ENCODE data around the gene DNLZ. TPM values are rescaled to one million over a fixed set of nuclear protein-coding genes. Genes with fewer than 3 reads are reported as not detected.
A peak's percentile ranks its signal among the peaks of the same experiment; 100 is the strongest.

DNLZ gene
- total RNA-seq, 1 donor from 2014 or later = 27.5 TPM

DNA sequence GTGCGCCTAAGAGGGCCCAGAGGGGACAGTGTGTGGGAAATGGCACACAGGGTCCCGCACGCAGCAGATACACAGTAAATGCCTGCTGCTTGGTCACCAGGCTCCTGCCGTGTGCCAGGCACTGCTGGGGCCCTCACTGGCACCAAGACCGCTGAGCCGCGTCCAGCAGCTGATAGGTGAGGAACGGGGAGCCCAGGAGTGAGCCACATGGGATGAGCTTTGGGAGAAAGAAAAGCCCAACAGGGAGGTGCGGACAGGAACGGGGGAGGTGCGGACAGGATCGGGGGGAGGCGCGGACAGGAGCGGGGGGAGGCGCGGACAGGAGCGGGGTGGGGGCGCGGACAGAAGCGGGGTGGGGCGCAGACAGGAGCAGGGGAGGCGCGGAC lies 19.7 kb downstream of the DNLZ start:
- no peak for DNase-seq (ENCODE audit: low read depth)
- Histone ChIP-seq H3K4me3 (ENCODE audit: low read depth, low read length) (no peak overlapping the region), H3K36me3 (ENCODE audit: control insufficient read depth, insufficient read depth, low read length) (no peaks in the 10 kb centered on the region), H3K27me3 (ENCODE audit: control insufficient read depth, insufficient read depth, low read length) (peaks cover 7% of the 10 kb centered on the region)
- TF ChIP-seq, protein P1, sequence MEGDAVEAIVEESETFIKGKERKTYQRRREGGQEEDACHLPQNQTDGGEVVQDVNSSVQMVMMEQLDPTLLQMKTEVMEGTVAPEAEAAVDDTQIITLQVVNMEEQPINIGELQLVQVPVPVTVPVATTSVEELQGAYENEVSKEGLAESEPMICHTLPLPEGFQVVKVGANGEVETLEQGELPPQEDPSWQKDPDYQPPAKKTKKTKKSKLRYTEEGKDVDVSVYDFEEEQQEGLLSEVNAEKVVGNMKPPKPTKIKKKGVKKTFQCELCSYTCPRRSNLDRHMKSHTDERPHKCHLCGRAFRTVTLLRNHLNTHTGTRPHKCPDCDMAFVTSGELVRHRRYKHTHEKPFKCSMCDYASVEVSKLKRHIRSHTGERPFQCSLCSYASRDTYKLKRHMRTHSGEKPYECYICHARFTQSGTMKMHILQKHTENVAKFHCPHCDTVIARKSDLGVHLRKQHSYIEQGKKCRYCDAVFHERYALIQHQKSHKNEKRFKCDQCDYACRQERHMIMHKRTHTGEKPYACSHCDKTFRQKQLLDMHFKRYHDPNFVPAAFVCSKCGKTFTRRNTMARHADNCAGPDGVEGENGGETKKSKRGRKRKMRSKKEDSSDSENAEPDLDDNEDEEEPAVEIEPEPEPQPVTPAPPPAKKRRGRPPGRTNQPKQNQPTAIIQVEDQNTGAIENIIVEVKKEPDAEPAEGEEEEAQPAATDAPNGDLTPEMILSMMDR (IDR thresholded peaks at IDR 0.05; ENCODE audit: insufficient read depth, low read length, poor library complexity, severe bottlenecking) = no peak

DNA sequence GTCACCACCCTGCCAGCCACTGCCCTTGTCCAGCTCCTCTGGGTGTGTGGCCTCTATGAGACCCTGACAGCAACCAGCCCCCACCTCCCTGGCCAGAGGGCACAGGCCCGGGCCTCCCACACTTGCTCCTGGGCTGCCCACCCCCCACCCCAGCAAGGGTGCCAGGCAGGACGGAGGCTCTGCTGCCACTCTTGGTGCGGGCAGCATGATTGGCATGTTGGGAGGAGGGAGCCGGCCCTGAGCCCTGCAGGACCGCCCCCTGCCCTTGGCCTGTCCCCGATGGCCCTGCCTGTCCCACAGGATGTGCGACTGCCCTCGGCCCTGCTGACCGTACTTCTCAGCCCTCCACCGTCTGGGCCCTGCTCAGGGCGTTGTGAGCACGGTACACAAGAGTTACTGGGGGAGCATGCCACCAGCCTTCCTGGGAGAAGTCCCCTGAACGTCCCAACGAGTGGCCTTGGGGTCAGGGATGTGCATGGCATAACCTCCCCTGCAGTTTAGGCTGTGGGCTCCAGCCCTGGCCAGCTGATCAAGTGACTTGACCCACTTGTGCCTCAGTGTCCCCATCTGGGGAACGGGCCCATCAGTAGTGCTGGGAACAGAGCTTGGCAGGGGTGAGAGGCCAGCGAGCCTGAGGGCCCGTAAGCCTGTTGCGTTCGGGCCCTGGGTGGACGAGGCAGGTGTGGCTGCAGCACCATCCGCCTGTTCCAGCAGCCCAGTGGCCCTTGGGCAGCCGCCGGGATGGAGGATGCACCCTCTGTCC lies 20.2 kb downstream of the DNLZ start:
- peaks cover 3% of the 10 kb centered on the region for H3K27me3 ChIP-seq (ENCODE audit: control insufficient read depth, insufficient read depth, low read length)
- no peak overlapping the region for H3K4me3 ChIP-seq (ENCODE audit: low read depth, low read length)
- H3K36me3 ChIP-seq (ENCODE audit: control insufficient read depth, insufficient read depth, low read length) = no peaks in the 10 kb centered on the region
- no peak for DNase-seq (ENCODE audit: low read depth)
- TF ChIP-seq, protein P1 (IDR thresholded peaks at IDR 0.05; ENCODE audit: insufficient read depth, low read length, poor library complexity, severe bottlenecking) = no peak

DNA sequence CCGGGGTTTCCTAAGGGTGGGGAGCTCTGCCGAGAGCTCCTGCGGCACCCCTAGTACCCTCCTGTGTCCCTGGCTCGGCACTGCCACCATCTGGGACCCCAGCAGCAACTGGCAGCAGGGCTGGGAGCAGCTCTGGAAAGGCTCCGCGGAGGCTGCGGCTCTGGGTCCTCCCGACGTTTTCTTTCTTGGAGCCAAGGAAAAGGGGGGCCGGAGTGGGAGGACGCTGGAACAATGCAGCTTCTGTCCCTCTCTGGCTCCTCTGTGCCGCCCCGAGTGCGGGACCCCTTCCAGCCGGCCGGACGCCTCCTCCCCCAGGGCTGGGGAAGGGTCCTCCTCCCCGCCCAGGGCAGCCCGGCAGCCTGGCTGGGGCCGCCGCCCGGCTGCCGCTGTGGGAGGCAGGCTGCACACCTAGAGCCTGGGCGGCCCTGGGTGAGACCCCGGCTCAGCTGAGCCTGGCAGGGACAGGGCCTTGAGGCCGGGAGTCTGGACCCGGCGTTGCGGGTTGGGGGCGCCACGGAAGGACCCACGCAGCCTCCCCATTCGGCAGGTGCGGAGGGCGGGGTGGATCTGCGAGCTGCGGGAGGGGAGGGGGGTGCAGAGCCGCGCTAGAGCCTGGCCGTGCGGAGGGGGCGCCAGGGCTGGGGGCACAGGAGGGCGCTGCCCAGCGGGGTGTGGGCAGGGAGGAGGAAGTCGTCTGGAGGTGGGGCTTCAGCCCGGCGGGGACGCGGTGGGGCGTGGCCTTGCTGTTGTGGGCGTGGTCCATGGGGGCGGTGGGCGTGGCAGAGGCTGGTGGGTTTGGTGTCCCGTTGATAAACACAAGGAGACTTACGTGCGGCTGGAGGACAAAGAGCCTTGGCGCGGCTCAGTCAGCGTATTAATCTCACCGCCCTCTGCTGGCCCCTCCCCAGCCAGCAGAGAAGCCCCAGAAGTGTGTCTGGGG lies 21.1 kb downstream of the DNLZ start:
- H3K36me3 ChIP-seq (ENCODE audit: control insufficient read depth, insufficient read depth, low read length) = no peaks in the 10 kb centered on the region
- TF ChIP-seq, protein P1 (IDR thresholded peaks at IDR 0.05; ENCODE audit: insufficient read depth, low read length, poor library complexity, severe bottlenecking) = no peak
- no peaks in the 10 kb centered on the region for H3K27me3 ChIP-seq (ENCODE audit: control insufficient read depth, insufficient read depth, low read length)
- peak overlapping the region; percentile 38 for H3K4me3 ChIP-seq (ENCODE audit: low read depth, low read length)
- DNase-seq (ENCODE audit: low read depth) = no peak

DNA sequence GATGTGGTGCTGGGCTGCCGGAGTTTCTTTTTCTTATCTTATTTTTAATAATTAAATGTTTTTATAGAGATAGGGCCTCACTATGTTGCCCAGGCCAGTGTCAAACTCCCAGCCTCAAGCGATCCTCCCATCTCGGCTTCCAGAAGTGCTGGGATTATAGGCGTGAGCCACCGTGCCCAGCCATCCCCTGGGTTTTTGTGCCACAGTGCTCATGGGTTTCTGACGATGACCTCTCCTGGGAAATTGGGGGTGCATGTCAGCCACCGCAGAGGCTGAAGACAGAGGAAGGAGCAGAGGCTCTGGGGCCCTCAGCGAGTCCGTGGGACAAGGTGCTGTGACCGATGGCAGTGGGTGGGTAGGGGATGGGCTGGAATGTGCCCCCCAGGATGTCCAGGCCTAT lies 21.8 kb downstream of the DNLZ start:
- TF ChIP-seq, protein P1 (IDR thresholded peaks at IDR 0.05; ENCODE audit: insufficient read depth, low read length, poor library complexity, severe bottlenecking) = no peak
- no peaks in the 10 kb centered on the region for H3K36me3 ChIP-seq (ENCODE audit: control insufficient read depth, insufficient read depth, low read length)
- H3K27me3 ChIP-seq (ENCODE audit: control insufficient read depth, insufficient read depth, low read length) = no peaks in the 10 kb centered on the region
- no peak overlapping the region for H3K4me3 ChIP-seq (ENCODE audit: low read depth, low read length)
- no peak for DNase-seq (ENCODE audit: low read depth)

DNA sequence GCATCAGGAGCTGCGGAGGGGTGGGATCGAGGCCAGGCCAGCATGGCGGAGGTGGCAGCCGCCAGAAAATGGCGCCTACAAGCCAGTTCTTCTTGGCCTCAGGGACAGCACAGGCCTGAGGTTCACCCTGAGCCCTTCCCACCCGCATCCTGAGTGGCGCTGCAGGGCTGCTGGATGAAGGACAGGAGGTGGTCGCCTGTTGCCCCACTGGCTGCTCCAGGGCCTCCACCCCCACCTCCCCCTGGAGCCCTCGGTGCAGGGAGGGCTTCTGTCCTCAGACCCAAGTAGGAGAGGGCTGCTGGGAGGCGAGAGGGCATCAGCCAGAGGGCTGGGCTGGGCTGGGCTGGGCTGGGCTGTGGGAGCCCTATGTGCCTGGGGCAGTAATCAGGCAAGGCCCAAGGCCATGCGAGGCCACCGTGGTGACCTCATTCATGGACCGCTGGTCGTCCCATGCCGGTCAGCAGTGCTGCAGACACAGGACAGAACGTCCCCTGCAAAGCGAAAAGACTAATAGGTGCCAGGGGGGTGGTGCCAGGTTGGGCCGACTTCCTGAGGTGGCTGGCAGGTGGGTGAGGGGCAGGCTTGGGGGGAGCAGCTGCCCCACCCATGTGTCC lies 22.4 kb downstream of the DNLZ start:
- H3K36me3 ChIP-seq (ENCODE audit: control insufficient read depth, insufficient read depth, low read length) = no peaks in the 10 kb centered on the region

More for the DNA sequence above, 22.4 kb downstream of the DNLZ start:
- no peak for DNase-seq (ENCODE audit: low read depth)
- TF ChIP-seq, protein P1 (IDR thresholded peaks at IDR 0.05; ENCODE audit: insufficient read depth, low read length, poor library complexity, severe bottlenecking) = no peak
- Histone ChIP-seq H3K27me3 (ENCODE audit: control insufficient read depth, insufficient read depth, low read length) (no peaks in the 10 kb centered on the region), H3K4me3 (ENCODE audit: low read depth, low read length) (no peak overlapping the region)

Measured in kidney epithelial cell (primary cell).